Small intestine (tissue), 7 donors: ENCODE measurements around the gene PGM5. TPM values are rescaled to one million over a fixed set of nuclear protein-coding genes. Genes with fewer than 3 reads are reported as not detected.
A peak's percentile ranks its signal among the peaks of the same experiment; 100 is the strongest.

ENCODE experiments used
- DNase-seq, 2 donors: peaks; one replicate each; pipeline versions ENCODE4 v3.0.0 to v3.0.0-alpha.2; 2013
- FAIRE-seq: peaks from 2 replicates; lab custom pipeline; 2012; peaks lifted over from hg19 to GRCh38; lab: Jason Lieb, UNC
- H3K27ac ChIP-seq, 3 donors: one replicate each; pipeline ENCODE4 v1.5.1; 2013; ENCODE audit warnings: low read length in 2 of 3, mild to moderate bottlenecking in 2 of 3, control low read depth in 1 of 3, inconsistent platforms in 1 of 3, low read depth in 1 of 3, moderate library complexity in 1 of 3
- H3K27me3 ChIP-seq, 3 donors: one replicate each; pipeline ENCODE4 v1.6.1; 2013; ENCODE audit warnings: low read length in 3 of 3, inconsistent platforms in 1 of 3; ENCODE audit not compliant: control insufficient read depth in 3 of 3, insufficient read depth in 3 of 3
- H3K36me3 ChIP-seq, 3 donors: one replicate each; pipeline ENCODE4 v1.6.1; 2013; ENCODE audit warnings: low read length in 3 of 3, inconsistent platforms in 1 of 3, low read depth in 1 of 3, mild to moderate bottlenecking in 1 of 3, moderate library complexity in 1 of 3; ENCODE audit not compliant: control insufficient read depth in 3 of 3, insufficient read depth in 2 of 3
- H3K4me1 ChIP-seq, 3 donors: one replicate each; pipeline ENCODE4 v1.6.1; 2013; ENCODE audit warnings: low read length in 2 of 3, inconsistent platforms in 1 of 3, low read depth in 1 of 3, mild to moderate bottlenecking in 1 of 3, moderate library complexity in 1 of 3; ENCODE audit not compliant: control insufficient read depth in 3 of 3, insufficient read depth in 2 of 3
- H3K4me3 ChIP-seq, 3 donors: one replicate each; pipeline ENCODE4 v1.5.1; 2013; ENCODE audit warnings: low read length in 3 of 3, control low read depth in 1 of 3, inconsistent platforms in 1 of 3, low read depth in 1 of 3, mild to moderate bottlenecking in 1 of 3, moderate library complexity in 1 of 3
- H3K9me3 ChIP-seq, 2 donors: one replicate each; pipeline ENCODE4 v1.6.1; 2013; ENCODE audit warnings: low read depth in 1 of 2, low read length in 1 of 2; ENCODE audit not compliant: control insufficient read depth in 2 of 2, insufficient read depth in 1 of 2
- WGBS, 3 donors: extraction: QIAGEN DNeasy Blood & Tissue Kit; methylation state at CpG; one replicate each; pipeline ENCODE4 v1.1.7; 2013; 5-methylcytosine and 5-hydroxymethylcytosine counted together
- polyA plus RNA-seq, 4 donors: library from polyadenylated mRNA; stranded (reverse) in 3 of 4; unstranded in 1 of 4; fragments of 200-250 nt in 3 of 4; fragments of 120-200 nt in 1 of 4; gene quantifications; one replicate each; pipeline versions ENCODE4 v1.2.1 to v1.2.3, GENCODE V29; 2013
- donor health status: healthy with polysubstance abuse.
- donor health status: control.
- donor health status: control.
- donor health status: Bipolar disorder and iron deficiency.
- donor health status: healthy.

The PGM5 gene
- polyA plus RNA-seq, 4 donors = 1.6 to 21.8 (median 6.7) TPM

DNA sequence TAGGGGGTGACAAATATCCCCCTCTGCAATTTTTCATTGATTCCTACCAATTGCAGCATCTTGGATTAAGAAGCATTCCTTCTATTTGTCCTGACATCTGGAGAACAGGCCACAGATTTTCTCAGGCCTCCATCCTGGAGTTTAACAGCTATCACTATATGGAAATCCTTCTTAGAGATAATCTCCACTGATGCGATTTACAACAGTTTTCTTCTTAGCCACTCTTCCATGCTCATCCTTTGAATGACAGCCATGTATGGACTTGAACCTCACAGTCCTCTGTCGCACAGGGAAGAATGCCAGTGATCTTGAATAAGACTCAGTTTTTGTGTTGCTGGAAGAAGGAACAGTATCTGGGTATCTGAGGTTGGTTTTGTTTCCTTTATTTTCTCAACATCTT, 73.2 kb downstream of the PGM5 start:
- H3K9me3 ChIP-seq = no peaks in the 10 kb centered on the region
- no peaks in the 10 kb centered on the region for H3K4me1 ChIP-seq
- DNase-seq = no peak
- no peaks in the 10 kb centered on the region for H3K27me3 ChIP-seq
- no peak overlapping the region for H3K4me3 ChIP-seq
- no peaks in the 10 kb centered on the region for H3K36me3 ChIP-seq
- no peak for FAIRE-seq
- H3K27ac ChIP-seq = no peak overlapping the region
- WGBS, 3 donors = 82 to 92% (median 88%) methylated on average over 2 of the region's 2 CpGs

DNA sequence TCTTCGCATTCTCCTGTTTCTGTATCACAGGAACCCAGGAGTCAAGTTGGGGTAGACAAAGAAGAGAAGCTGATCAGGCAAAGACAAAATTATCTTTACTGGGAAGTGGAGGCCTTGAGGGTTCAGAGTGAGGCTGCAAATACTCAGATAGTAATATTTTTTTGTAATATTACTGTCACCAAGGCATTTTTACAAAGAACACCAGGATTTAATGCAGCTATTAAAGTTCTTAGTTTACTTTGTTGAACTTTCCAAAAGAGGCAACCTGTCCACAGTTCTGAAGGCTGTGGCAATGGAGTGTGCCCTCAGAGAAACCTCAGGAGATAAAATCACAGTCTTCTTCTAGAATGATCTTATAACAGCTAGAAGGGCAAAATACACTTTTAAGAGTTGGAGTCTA, 74.9 kb downstream of the PGM5 start:
- DNase-seq (no peak), FAIRE-seq (no peak)
- no peaks in the 10 kb centered on the region for H3K4me1 ChIP-seq
- H3K36me3 ChIP-seq = no peaks in the 10 kb centered on the region
- no peaks in the 10 kb centered on the region for H3K27me3 ChIP-seq
- H3K27ac ChIP-seq = no peak overlapping the region
- no peak overlapping the region for H3K4me3 ChIP-seq
- H3K9me3 ChIP-seq = no peaks in the 10 kb centered on the region
- WGBS, 3 donors = 90 to 91% (median 90%) methylated on average over 1 of the region's 1 CpG

DNA sequence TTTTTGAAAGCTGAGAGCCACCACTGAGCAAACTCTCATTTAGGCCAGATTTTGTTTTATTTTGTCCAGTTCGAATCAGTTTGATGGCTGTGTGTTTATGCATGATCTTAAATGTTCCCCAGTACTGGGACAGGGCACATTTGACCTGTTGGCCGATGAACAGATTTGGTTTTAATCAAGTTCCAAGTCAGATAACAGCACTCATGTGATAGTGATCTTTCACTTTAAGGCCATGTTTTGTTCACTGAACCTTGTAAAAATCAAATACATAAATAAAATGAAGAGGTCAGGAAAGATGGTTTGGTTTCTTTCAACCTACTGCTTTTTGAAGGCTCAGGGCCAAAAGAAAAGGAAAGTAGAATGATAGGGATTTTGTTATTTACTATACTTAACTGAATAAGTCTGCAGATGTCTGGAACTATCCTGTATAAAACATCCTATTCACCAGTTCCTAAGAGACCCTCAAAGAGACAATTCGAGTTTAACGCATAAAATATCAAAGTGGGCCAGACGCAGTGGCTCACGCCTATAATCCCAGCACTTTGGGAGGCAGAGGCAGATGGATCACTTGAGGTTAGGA, 77.2 kb downstream of the PGM5 start:
- WGBS, 3 donors = 80 to 84% (median 83%) methylated on average over 6 of the region's 6 CpGs
- H3K36me3 ChIP-seq = no peaks in the 10 kb centered on the region
- no peak overlapping the region for H3K27ac ChIP-seq
- no peak overlapping the region for H3K4me3 ChIP-seq
- no peaks in the 10 kb centered on the region for H3K9me3 ChIP-seq
- no peaks in the 10 kb centered on the region for H3K4me1 ChIP-seq
- FAIRE-seq = no peak
- no peak for DNase-seq
- H3K27me3 ChIP-seq = no peaks in the 10 kb centered on the region

DNA sequence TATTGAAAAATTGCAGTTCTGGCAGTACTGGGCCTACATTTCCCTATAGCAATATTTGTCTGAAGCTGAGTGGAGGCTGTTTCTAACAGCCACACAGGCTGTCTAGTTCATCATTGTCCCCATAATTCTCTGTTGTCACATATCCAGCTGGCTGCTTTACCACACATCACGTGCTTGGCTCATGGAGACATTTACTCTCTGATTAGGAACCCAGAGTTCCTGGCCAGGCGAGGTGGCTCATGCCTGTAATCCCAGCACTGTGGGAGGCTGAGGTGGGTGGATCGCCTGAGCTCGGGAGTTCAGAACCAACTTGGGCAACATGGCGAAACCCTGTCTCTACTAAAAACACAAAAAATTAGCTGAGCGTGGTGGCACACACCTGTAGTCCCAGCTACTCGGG, 81.4 kb downstream of the PGM5 start:
- H3K27me3 ChIP-seq = no peaks in the 10 kb centered on the region
- FAIRE-seq (no peak), DNase-seq (no peak)
- WGBS, 3 donors = 73 to 81% (median 74%) methylated on average over 7 of the region's 7 CpGs
- no peak overlapping the region for H3K27ac ChIP-seq
- H3K9me3 ChIP-seq = peaks cover 0 to 3% of the 10 kb centered on the region in 2 donors
- no peak overlapping the region for H3K4me3 ChIP-seq
- no peaks in the 10 kb centered on the region for H3K36me3 ChIP-seq
- H3K4me1 ChIP-seq = no peaks in the 10 kb centered on the region

DNA sequence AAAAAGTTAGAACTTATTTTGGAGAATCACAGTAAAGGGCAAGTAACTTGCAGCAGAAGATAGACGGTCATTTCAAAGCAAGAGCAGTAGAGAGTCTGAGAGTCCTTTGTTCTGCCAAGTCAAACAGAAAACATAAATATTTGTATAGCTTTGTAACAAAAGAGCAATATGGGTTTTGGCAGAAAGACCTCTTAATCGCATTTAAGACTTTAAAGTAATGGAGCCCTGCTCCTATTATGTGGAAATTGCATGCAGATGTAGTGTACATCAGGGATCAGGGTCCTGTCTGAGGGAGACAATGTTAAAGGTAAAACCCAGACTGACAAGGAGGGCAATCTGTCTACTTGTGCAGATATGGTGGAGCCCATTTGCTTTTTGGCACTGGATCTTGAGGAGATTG, 87.2 kb downstream of the PGM5 start:
- no peak overlapping the region for H3K4me3 ChIP-seq
- H3K27me3 ChIP-seq = no peaks in the 10 kb centered on the region
- FAIRE-seq = no peak
- no peaks in the 10 kb centered on the region for H3K36me3 ChIP-seq
- H3K27ac ChIP-seq = no peak overlapping the region
- 23 to 41% (median 36%) methylated on average over 2 of the region's 2 CpGs for WGBS, 3 donors
- peaks cover 0 to 6% (median 0%) of the 10 kb centered on the region in 3 donors for H3K4me1 ChIP-seq
- no peak for DNase-seq
- peaks cover 0 to 3% of the 10 kb centered on the region in 2 donors for H3K9me3 ChIP-seq

DNA sequence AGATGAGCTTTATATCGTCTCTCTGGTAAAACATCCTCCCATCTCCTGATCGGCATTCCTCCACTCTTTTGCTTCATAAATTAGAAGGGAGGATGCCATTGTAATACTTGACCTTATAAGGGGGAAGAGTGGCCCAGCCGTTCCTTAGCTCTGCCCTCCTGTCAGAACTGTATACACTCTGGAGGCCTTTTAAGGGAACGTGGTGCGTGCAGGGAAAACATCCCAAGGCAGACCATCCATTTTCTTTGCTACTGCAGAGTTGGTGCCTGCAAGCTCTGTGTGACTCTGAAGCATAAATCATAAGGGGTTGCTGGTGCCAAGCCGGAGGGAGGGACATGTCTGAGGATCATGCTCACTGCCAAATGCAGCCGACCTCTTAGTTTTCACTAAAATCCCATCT, 90.4 kb downstream of the PGM5 start:
- Histone ChIP-seq H3K27ac (peak overlapping the region in 1 of 3 donors; percentile 47), H3K9me3 (peaks cover 0 to 3% of the 10 kb centered on the region in 2 donors), H3K36me3 (no peaks in the 10 kb centered on the region), H3K27me3 (no peaks in the 10 kb centered on the region), H3K4me3 (no peak overlapping the region), H3K4me1 (peaks cover 0 to 6% (median 0%) of the 10 kb centered on the region in 3 donors)
- whole genome bisulfite sequencing, 3 donors = 56 to 77% (median 71%) methylated on average over 7 of the region's 7 CpGs
- FAIRE-seq = no peak
- peak in 1 of 2 donors; percentile 13 for DNase-seq

DNA sequence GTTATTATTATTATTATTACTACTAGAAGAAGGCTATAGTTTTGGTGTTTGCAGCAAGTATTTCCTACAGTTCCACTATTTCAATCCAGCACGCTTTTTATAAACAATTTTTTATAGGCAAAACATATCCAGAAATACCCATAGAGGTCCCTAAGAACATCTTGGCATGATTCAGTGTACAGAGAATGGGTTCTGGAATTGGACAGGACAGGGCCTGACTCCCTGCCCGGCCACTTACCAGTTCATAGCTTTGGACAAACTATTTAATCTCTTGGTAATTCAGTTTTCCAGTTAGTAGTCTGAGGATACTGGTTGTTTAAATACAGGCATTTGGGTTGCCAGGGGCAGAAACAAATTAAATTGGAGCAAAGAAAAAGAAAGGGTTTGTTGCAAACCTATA, 91.2 kb downstream of the PGM5 start:
- Histone ChIP-seq H3K27me3 (no peaks in the 10 kb centered on the region), H3K4me1 (peaks cover 0 to 6% (median 0%) of the 10 kb centered on the region in 3 donors), H3K9me3 (no peaks in the 10 kb centered on the region), H3K4me3 (no peak overlapping the region), H3K27ac (no peak overlapping the region), H3K36me3 (no peaks in the 10 kb centered on the region)
- DNase-seq (no peak), FAIRE-seq (no peak)
- 63 to 83% (median 79%) methylated on average over 2 of the region's 2 CpGs for WGBS, 3 donors

DNA sequence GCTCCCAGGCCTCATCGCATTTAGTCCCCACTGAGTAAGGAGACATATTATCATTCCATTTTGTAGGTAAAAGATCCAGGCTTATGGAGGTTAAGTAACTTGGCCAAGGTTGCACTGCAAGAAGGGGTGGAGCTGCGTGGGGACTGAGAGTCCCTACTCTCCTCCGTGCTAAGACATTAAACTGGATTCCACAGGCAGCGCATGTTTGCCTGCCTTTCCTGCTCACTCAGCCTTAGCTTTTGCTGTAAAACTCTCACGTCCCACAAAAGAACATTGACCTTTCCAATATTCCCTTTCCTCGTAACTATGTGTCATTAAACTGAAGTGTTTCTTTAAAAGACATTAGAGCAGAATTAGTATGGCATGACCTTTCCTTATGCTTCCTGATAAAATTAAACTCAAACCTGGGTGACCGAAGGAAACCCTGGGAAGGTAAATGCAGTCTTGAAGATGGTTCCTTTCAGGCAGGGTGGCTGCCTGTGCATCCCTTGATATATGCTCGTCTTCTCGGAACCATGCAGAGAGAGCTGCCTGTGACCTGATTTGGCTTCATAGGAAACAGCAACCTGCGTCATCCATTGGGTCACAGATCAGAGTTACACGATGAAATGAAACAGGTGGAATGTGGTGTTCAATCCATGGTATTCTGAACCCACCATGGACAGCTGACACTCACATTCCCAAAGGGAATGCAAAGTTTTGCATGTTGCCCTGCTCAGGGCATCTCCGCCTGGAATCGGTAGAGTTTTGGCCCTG, 98.3 kb downstream of the PGM5 start:
- Histone ChIP-seq H3K9me3 (no peaks in the 10 kb centered on the region), H3K36me3 (no peaks in the 10 kb centered on the region), H3K4me1 (no peaks in the 10 kb centered on the region), H3K27me3 (no peaks in the 10 kb centered on the region), H3K4me3 (no peak overlapping the region), H3K27ac (no peak overlapping the region)
- 81 to 82% (median 82%) methylated on average over 13 of the region's 13 CpGs for WGBS, 3 donors
- DNase-seq (no peak), FAIRE-seq (no peak)
